ENCODE measurements around the gene DOCK4.

- TF ChIP-seq ARNT (IDR thresholded peaks at IDR 0.05) (no peak), SP1 (IDR thresholded peaks at IDR 0.05) (no peak), BHLHE40 (IDR thresholded peaks at IDR 0.05; ENCODE audit: borderline replicate concordance) (no peak), FOXM1 (IDR thresholded peaks at IDR 0.05; ENCODE audit: borderline replicate concordance) (no peak), FOXA1 (IDR thresholded peaks at IDR 0.05) (no peak), ELF4 (IDR thresholded peaks at IDR 0.05) (no peak), SUZ12 (IDR thresholded peaks at IDR 0.05) (no peak), LEF1 (IDR thresholded peaks at IDR 0.05; ENCODE audit: borderline replicate concordance) (no peak), NFRKB (IDR thresholded peaks at IDR 0.05) (no peak), TARDBP (IDR thresholded peaks at IDR 0.05) (no peak), L3MBTL2 (conservative IDR thresholded peaks at IDR 0.05) (no peak), CTBP1 (IDR thresholded peaks at IDR 0.05; ENCODE audit: borderline replicate concordance) (no peak), FOXK2 (IDR thresholded peaks at IDR 0.05) (no peak), HDGF (IDR thresholded peaks at IDR 0.05; ENCODE audit: borderline replicate concordance) (no peak)
Observed at GRCh38 chr7:111690364-111691111, 515.7 kb downstream of the DOCK4 start.
